COR-L47 (cell line): ENCODE measurements around the gene C2CD2.

Experiments used
- DNase-seq: peaks from one replicate; lab custom pipeline; 2025; lab: John Stamatoyannopoulos, UW

C2CD2 gene

DNA sequence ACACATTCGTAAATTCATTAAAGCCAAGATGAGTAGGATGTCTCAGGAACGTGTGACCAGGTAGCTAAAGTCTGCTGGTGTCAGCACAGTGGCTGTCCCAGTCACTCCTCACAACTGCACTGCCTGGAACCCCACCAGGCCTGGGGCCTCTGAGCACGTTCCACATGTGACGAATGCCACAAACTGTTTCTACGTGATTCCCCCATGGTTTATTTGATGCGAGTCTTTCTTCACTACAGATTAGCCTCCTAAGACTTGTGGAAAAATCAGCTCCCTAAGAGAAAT lies 107.8 kb downstream of the C2CD2 start:
- DNase-seq, result no peak

DNA sequence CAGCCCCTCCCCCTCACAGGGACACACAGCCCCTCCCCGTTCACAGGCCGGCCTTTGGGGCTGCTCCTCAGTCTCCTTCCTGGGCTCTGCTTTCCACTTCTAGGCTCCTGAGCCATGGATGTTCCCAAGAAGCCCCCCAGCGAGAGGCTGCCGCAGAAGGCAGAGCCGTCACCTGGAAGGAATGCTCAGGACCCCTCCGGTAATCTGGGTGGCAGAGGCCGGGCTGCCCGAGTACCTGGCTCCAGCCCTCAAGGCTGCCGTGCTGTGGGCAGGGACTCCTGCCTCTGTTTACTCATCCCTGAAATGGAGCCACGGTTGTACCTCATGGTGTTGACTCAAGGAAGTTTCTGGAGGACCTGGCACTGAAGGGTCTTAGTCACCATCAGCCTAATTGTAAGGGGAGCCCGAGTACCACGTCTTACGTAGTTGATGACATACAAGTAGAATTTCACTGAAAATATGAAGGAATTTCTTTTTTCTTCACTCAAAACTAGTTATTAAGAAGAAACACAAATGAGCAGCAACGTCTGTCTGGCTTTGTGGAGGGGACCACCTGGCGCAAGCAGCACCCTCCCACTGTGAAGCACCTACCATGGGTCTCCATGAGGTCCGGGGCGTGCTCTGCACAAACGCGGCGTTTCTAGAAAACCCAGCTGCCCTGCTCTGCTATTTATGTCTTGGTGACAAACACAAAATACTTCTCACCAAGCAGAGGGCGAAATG lies 108.3 kb downstream of the C2CD2 start:
- DNase-seq, result no peak

- DNase-seq, result no peak
These were observed 110.2 kb downstream of the C2CD2 start for GRCh38 chr21:41843584-41843983.

DNA sequence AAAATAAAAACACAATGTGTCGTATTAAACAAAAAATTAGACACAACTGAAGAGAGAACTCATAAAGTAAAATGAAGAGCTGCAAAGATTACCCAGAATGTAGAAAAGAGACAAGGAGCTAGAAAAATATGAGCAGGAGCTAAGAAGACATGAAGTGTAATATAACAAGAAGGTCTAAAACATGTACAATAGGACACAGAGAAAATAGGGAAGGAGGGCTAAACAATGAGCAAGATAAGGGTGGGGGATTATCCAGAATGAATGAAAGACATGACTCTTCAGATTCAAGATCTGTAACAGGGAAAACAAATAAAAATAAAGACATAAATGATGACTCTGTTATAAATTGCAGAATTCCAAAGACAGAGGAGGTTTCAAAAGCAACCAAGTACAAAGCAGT lies 112.9 kb downstream of the C2CD2 start:
- DNase-seq, result no peak

GRCh38 chr21:41839387-41840000 lies 114.3 kb downstream of the C2CD2 start:
- no peak for DNase-seq

DNA sequence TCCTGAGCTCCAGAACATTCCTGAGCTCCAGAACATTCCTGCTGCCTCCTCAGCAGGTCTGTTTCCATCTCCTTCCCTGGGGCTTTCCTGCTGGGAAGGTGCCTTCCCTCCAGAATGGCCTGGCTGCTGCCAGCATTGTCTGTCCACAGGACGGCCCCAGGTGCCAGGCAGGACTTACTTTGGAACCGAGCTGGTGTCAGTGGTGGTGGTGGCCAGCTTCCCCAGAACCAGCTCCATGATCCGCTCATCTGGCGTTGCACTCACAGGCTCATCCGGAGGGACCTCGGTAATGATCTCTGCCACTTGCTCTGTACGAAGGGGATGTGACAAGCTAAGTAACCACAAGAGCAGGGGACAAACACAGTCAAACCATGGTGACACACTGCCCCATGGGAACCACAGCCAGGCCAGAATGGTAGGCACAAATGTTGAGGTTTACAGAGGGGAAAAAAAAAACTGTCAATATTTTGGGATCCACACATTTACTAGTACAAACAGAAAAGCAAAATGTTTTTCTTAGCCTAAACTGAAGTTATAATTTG lies 116.0 kb downstream of the C2CD2 start:
- no peak for DNase-seq

DNA sequence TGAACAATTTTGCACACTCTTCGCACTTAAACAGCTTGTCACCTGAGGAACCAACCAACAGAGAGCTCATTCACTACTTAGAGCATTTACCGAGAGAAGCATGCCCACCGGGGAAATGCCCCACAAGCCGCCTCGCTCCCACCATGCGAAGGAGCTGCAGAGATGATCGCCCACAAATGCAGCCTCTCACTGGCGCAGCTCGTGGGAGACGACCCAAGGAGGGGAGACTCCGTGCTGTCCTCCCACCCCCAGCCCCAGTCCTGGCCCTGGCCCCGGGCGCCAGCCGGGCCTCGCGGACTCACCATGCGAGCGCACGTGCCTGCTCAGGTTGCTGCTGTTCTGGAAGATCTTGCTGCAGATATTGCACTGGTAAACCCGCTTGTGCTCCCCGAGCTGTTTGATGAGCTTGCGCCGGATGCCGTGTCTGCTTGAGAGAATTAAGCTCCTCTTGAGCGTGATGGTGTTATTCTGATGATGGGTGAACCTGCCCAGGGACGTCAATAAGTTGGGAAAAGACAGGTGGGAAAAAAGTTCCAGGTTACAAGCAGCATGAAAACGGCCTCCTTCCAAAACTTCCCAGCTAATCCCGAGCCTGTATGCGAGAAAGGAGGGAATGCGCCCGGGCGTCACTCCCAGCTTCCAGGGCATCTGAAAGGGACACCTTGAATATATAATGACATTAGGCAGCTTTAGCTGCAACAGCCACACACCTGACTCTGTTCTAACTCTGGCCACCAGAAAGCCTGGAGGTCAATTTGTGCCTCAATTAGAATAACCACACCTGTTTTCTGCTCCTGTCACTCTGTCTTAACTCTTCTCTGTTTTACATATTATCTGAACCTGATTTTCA lies 117.4 kb downstream of the C2CD2 start:
- DNase-seq, result no peak

GRCh38 chr21:41835711-41836154 lies 118.1 kb downstream of the C2CD2 start:
- no peak for DNase-seq
